SK-N-SH (cell line): Measurements from ENCODE around the gene AHCTF1. TPM values are rescaled to one million over a fixed set of nuclear protein-coding genes. Genes with fewer than 3 reads are reported as not detected.

Experiments
- CTCF ChIA-PET: fragments of 300-600, 350-600 bp; formaldehyde crosslinking; extraction: SDS; loops from one replicate; lab custom pipeline; 2021; lab: Yijun Ruan, JAX
- POLR2A ChIA-PET: fragments of 350-600 bp; sonication (Branson Sonifier 250); formaldehyde crosslinking; extraction: SDS; loops from one replicate; lab custom pipeline; 2020; ENCODE audit warnings: antibody characterized with exemption, inconsistent platforms; lab: Yijun Ruan, JAX
- DNase-seq: peaks from one replicate; pipeline ENCODE4 v3.0.0; 2012
- H2AFZ ChIP-seq: fragments of 200-600 bp; sonication (generic); 2 replicates; pipeline ENCODE4 v1.8.1; 2016; ENCODE audit warnings: antibody characterized with exemption, mild to moderate bottlenecking, low read depth
- H3F3A ChIP-seq: fragments of 200-600 bp; sonication (generic); replicated peaks from 2 replicates; pipeline ENCODE3; 2016; ENCODE audit warnings: antibody characterized with exemption, mild to moderate bottlenecking; ENCODE audit not compliant: insufficient read depth
- H3K27ac ChIP-seq, 2 experiments: fragments of 200-500 bp in 1 of 2; fragments of 200-600 bp in 1 of 2; sonication (Bioruptor generic) in 1 of 2; sonication (generic), shearing (Covaris generic) in 1 of 2; 2 replicates each; pipeline versions ENCODE4 v1.5.1 to v1.6.1; 2014 to 2016; ENCODE audit warnings: low read depth in 2 of 2, inconsistent platforms in 1 of 2, low read length in 1 of 2, mild to moderate bottlenecking in 1 of 2, mixed read lengths in 1 of 2
- H3K27me3 ChIP-seq: fragments of 200-600 bp; sonication (generic), shearing (Covaris generic); 2 replicates; pipeline ENCODE4 v1.6.1; 2016; ENCODE audit warnings: mixed run types; ENCODE audit not compliant: insufficient read depth
- H3K36me3 ChIP-seq, 2 experiments: fragments of 200-500 bp in 1 of 2; fragments of 200-600 bp in 1 of 2; sonication (Bioruptor generic) in 1 of 2; sonication (generic) in 1 of 2; replicated peaks in 1 of 2; 2 replicates each; pipeline versions ENCODE3 to v1.5.1; 2014 to 2016; ENCODE audit warnings: low read length in 1 of 2, mild to moderate bottlenecking in 1 of 2; ENCODE audit not compliant: insufficient read depth in 2 of 2, control insufficient read depth in 1 of 2
- H3K4me1 ChIP-seq, 2 experiments: fragments of 200-500 bp in 1 of 2; fragments of 200-600 bp in 1 of 2; sonication (Bioruptor generic) in 1 of 2; sonication (generic), shearing (Covaris generic) in 1 of 2; 2 replicates each; pipeline versions ENCODE4 v1.5.1 to v1.6.1; 2014 to 2016; ENCODE audit warnings: low read depth in 1 of 2, low read length in 1 of 2, mixed run types in 1 of 2; ENCODE audit not compliant: insufficient read depth in 2 of 2, control insufficient read depth in 1 of 2
- H3K4me2 ChIP-seq: fragments of 200-600 bp; sonication (generic), shearing (Covaris generic); 2 replicates; pipeline ENCODE4 v1.6.1; 2017; ENCODE audit warnings: mixed run types
- H3K4me3 ChIP-seq, 2 experiments: fragments of 200-500 bp in 1 of 2; fragments of 200-600 bp in 1 of 2; sonication (Bioruptor generic) in 1 of 2; sonication (generic), shearing (Covaris generic) in 1 of 2; 2 replicates each; pipeline versions ENCODE4 v1.5.1 to v1.8.1; 2014 to 2016; ENCODE audit warnings: low read depth in 2 of 2, inconsistent platforms in 1 of 2, low read length in 1 of 2, mild to moderate bottlenecking in 1 of 2, mixed read lengths in 1 of 2, moderate library complexity in 1 of 2
- H3K79me2 ChIP-seq: fragments of 200-600 bp; sonication (generic); 2 replicates; pipeline ENCODE4 v1.8.1; 2017; ENCODE audit warnings: mild to moderate bottlenecking; ENCODE audit not compliant: insufficient read depth
- H3K9ac ChIP-seq: fragments of 200-600 bp; sonication (generic); 2 replicates; pipeline ENCODE4 v1.6.1; 2017; ENCODE audit warnings: mixed run types
- H3K9me2 ChIP-seq: fragments of 200-600 bp; sonication (generic); 2 replicates; pipeline ENCODE4 v1.6.1; 2017; ENCODE audit warnings: mixed run types
- H3K9me3 ChIP-seq: fragments of 200-600 bp; sonication (generic); 2 replicates; pipeline ENCODE4 v1.6.1; 2017; ENCODE audit warnings: mixed run types, mild to moderate bottlenecking, moderate library complexity
- H4K20me1 ChIP-seq: fragments of 200-600 bp; sonication (generic); 2 replicates; pipeline ENCODE4 v1.6.1; 2017; ENCODE audit warnings: mild to moderate bottlenecking, mixed run types; ENCODE audit not compliant: insufficient read depth
- ELF1 ChIP-seq: IDR thresholded peaks from 2 replicates; pipeline ENCODE4 v1.4.0; 2012
- EP300 ChIP-seq, 2 experiments: IDR thresholded peaks; 2 replicates each; pipeline versions ENCODE4 v1.4.0 to v1.6.1; 2012; ENCODE audit warnings: borderline replicate concordance in 1 of 2, low read depth in 1 of 2, low read length in 1 of 2
- EZH2phosphoT487 ChIP-seq: fragments of 200-600 bp; sonication (generic); IDR thresholded peaks from 2 replicates; pipeline ENCODE4 v1.6.1; 2017; ENCODE audit warnings: low read depth, mixed run types, mild to moderate bottlenecking, antibody characterized with exemption, moderate library complexity, borderline replicate concordance
- FOXM1 ChIP-seq: IDR thresholded peaks from 2 replicates; pipeline ENCODE4 v1.4.0; 2012; ENCODE audit warnings: low read depth, mild to moderate bottlenecking
- MAX ChIP-seq: IDR thresholded peaks from 2 replicates; pipeline ENCODE4 v1.4.0; 2012; ENCODE audit warnings: low read depth
- MXI1 ChIP-seq: IDR thresholded peaks from 2 replicates; pipeline ENCODE4 v1.6.1; 2012; ENCODE audit warnings: mild to moderate bottlenecking, low read depth, low read length, improper control_type of control experiment
- NFIC ChIP-seq: IDR thresholded peaks from 2 replicates; pipeline ENCODE4 v1.4.0; 2012; ENCODE audit warnings: borderline replicate concordance
- PBX3 ChIP-seq: IDR thresholded peaks from 2 replicates; pipeline ENCODE4; 2012
- POLR2AphosphoS5 ChIP-seq: IDR thresholded peaks from 2 replicates; pipeline ENCODE4 v1.6.1; 2012; ENCODE audit warnings: low read depth, low read length
- RAD21 ChIP-seq: IDR thresholded peaks from 2 replicates; pipeline ENCODE4 v1.6.1; 2012; ENCODE audit warnings: mild to moderate bottlenecking, low read length
- RCOR1 ChIP-seq: fragments of 150-350 bp; IDR thresholded peaks from 2 replicates; pipeline ENCODE4 v1.6.1; 2017; ENCODE audit warnings: antibody characterized with exemption, low read length
- REST ChIP-seq: IDR thresholded peaks from 2 replicates; pipeline ENCODE4 v1.6.1; 2012; ENCODE audit warnings: mild to moderate bottlenecking, low read depth, low read length, moderate library complexity
- RXRA ChIP-seq: IDR thresholded peaks from 2 replicates; pipeline ENCODE4 v1.4.0; 2012; ENCODE audit warnings: low read depth, mild to moderate bottlenecking, borderline replicate concordance
- TEAD4 ChIP-seq: IDR thresholded peaks from 2 replicates; pipeline ENCODE4 v1.4.0; 2012; ENCODE audit warnings: mild to moderate bottlenecking, borderline replicate concordance; ENCODE audit not compliant: insufficient read depth
- WGBS: methylation state at CpG from one replicate; pipeline ENCODE4 v1.1.6; 2017; ENCODE audit warnings: low lambda C conversion rate; 5-methylcytosine and 5-hydroxymethylcytosine counted together
- polyA plus RNA-seq, 3 experiments: library from polyadenylated mRNA; depleted of rRNA; stranded (reverse); fragments of >200 nt; gene quantifications; 2 replicates each; pipeline ENCODE4 v1.2.3, GENCODE V29; 2012

Gene AHCTF1
- polyA plus RNA-seq, 1 of the 3 experiments (the other 2 are of a cell fraction) = 8.5 TPM

- Histone ChIP-seq H3K27me3 (no peaks in the 10 kb centered on the region), H3K36me3 (peaks cover 31 to 32% of the 10 kb centered on the region in 2 experiments), H3K79me2 (no peaks in the 10 kb centered on the region; the same call in 1 of the 2 replicates), H4K20me1 (no peaks in the 10 kb centered on the region), H3K4me3 (no peak overlapping the region), H2AFZ (no peak overlapping the region), H3K9me2 (no peaks in the 10 kb centered on the region)
- CTCF ChIA-PET = no interaction called here
- DNase-seq = no peak
- WGBS = 100% methylated on average over 2 of the region's 2 CpGs
- TF ChIP-seq NFIC (no peak), PBX3 (no peak), REST (no peak), RXRA (no peak), MAX (no peak), RCOR1 (no peak), EP300 (IDR thresholded peaks at IDR 0.05; ENCODE audit: borderline replicate concordance in 1 of 2, low read depth in 1 of 2, low read length in 1 of 2) (no peak), EZH2phosphoT487 (no peak), MXI1 (no peak)
- TF ChIP-seq, all 33 proteins: peak for 0
- no peak overlapping the region for H3K4me2 ChIP-seq
- POLR2A ChIA-PET = no interaction called here
- no peak overlapping the region for H3K9ac ChIP-seq
- no peaks in the 10 kb centered on the region; a peak in 1 of 4 replicates for H3K4me1 ChIP-seq
- no peak overlapping the region for H3K27ac ChIP-seq
- H3F3A ChIP-seq = peaks cover 21% of the 10 kb centered on the region
- H3K9me3 ChIP-seq = no peaks in the 10 kb centered on the region
These were observed 93.7 kb downstream of the AHCTF1 start for GRCh38 chr1:246838118-246838456.

GRCh38 chr1:246837418-246838117 is 94.2 kb downstream of the AHCTF1 start:
- H3K36me3 ChIP-seq = peaks cover 26 to 27% of the 10 kb centered on the region in 2 experiments
- no peak overlapping the region for H2AFZ ChIP-seq
- no peaks in the 10 kb centered on the region; a peak in 1 of 4 replicates for H3K4me1 ChIP-seq
- no peak for TF ChIP-seq ELF1
- no peak for TF ChIP-seq TEAD4
- no peak for TF ChIP-seq FOXM1
- no peak for TF ChIP-seq RAD21
- no peak for TF ChIP-seq RCOR1
- peak; percentile 46; the same call in 1 of the 2 replicates for TF ChIP-seq POLR2AphosphoS5
- TF ChIP-seq, all 33 proteins: peak for 1
- Histone ChIP-seq H3K4me2 (no peak overlapping the region), H3K9me2 (no peaks in the 10 kb centered on the region), H3K79me2 (no peaks in the 10 kb centered on the region), H3K9me3 (no peaks in the 10 kb centered on the region), H3K27ac (no peak overlapping the region), H3K4me3 (no peak overlapping the region), H3K27me3 (no peaks in the 10 kb centered on the region), H3F3A (peaks cover 21% of the 10 kb centered on the region), H4K20me1 (no peaks in the 10 kb centered on the region), H3K9ac (no peak overlapping the region)
- ChIA-PET POLR2A (interaction anchor here (0.7 kb wide), 1 partner anchor 824 kb away, joined by 3 read pairs; no protein-coding TSS in a partner anchor), CTCF (no interaction called here)
- DNase-seq = no peak
- WGBS = 86% methylated on average over 9 of the region's 9 CpGs
